GM21515 (cell line): ENCODE data around the gene GAS2.
"Not testable (repeated sequence)": the region's sequence is repeated elsewhere in the genome, so short reads cannot be mapped to it uniquely, and the experiment has no call there.

Experiments
- ATAC-seq: cut with Tn5 transposase; IDR thresholded peaks from one replicate; pipeline ENCODE4 v1.9.1; 2021; ENCODE audit not compliant: unreplicated experiment

The GAS2 gene

DNA sequence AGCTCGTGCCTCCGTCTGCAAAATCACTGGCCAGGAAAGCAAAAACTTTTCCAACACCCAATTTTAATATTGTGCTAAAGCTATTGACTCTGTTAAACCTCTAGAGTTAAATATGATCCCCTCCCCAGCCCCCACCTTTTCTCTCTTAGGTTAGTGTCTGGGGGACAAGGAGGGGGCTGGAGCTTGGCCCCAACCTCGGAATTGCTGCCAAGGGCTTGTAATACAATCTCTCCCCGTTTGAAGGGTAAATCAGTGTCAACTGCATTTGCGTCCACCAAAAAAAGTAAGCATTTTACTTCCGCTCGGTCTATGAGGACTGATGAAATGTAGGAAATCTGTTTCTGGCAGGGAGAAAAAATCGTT lies at the start of gene GAS2:
TSS of gene GAS2 (plus strand) at position 287 of the 363 bp plus-strand sequence. CDS start 8,259 bp downstream, outside the sequence.
- no peak for ATAC-seq

DNA sequence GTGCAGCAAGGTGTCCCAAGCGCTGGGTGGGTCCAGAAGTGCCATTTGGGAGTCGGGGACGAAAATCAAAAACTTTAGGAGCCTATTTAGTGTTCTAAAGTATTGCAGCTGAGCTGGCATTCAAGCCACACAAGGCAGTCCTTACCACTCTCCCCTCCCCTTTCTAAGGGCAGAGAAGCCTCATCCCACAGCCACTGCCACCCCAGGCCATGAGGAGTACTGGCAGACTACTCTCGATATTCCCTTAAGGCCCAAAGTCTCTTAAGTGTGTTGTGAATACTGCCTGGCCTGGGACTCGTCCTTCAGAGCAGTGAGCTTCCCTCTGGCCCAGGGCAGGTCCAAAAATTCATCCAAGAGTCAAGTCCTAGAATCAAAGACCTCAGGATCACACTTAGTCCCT lies 48.5 kb upstream of the GAS2 start:
- no peak for ATAC-seq

DNA sequence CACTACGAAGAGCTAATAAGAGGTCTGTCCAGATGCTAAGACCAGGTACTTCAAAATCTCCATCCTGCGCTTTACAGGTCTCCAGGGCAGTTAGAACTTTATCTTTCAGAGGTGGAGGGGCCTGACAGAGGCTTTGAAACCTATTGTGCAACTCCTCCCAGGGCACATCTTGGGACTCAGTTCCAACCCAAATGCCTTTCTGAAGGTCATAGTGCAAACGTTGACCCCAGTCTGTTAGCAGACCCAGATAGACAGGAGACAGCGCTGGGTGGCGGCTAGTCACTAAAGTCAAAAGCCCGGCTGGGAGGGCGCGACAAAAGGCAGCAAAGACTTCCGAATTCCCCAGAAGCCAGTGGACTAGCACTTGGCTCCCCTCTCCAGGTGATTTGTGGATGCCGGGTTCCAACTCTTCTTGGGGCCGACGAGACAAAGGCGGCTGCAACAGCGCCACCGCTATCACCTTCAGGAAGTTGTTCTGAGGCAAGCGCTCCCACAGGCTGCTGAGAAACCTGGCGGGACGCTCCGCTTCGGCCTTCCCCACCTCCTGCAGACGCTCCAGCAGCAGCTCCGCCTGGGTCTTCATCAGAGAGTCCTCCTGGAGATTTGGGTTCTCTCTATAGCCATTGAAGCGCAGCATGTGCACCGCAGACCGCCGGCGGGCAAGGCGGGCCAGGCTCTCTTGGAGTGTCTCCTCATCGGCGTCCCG lies 41.5 kb upstream of the GAS2 start:
- ATAC-seq = peak; percentile 59

- ATAC-seq = peak; percentile 98
Measured at GRCh38 chr11:22625448-22626287, 40.7 kb upstream of the GAS2 start, which contains the start of gene FANCF. TSS of gene FANCF (minus strand) at chr11:22625823. CDS start at chr11:22625810, 13 bp downstream.

GRCh38 chr11:22626573-22627239 lies 39.7 kb upstream of the GAS2 start:
- ATAC-seq = no peak

- ATAC-seq = no peak
Measured at GRCh38 chr11:22627421-22627820, 39.0 kb upstream of the GAS2 start.

- no peak for ATAC-seq
Measured at GRCh38 chr11:22633354-22633902, 33.0 kb upstream of the GAS2 start.

- no peak for ATAC-seq
Measured at GRCh38 chr11:22634897-22635629, 31.3 kb upstream of the GAS2 start.

GRCh38 chr11:22635689-22636088 lies 30.7 kb upstream of the GAS2 start:
- ATAC-seq = no peak

DNA sequence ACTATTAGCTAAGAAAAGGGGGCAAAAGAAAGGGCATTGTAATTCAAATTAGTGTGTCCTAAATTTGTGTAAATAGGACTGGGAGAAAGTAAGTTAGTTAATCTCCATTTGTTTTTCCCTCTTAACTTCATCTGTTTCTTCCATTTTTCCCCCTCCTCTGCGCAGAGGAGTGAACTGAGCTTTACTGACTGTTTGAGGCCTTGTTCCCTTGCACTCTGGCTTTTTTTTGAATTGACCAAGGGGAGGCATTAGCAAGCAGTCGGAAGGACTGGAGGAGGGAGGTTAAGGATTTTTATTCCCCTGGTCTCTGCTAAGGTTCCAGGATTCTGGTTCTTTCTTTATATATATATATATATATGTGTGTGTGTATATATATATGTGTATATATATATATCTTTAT lies 25.5 kb upstream of the GAS2 start:
- ATAC-seq = no peak

- no peak for ATAC-seq
Measured at GRCh38 chr11:22641559-22641958, 24.9 kb upstream of the GAS2 start.

DNA sequence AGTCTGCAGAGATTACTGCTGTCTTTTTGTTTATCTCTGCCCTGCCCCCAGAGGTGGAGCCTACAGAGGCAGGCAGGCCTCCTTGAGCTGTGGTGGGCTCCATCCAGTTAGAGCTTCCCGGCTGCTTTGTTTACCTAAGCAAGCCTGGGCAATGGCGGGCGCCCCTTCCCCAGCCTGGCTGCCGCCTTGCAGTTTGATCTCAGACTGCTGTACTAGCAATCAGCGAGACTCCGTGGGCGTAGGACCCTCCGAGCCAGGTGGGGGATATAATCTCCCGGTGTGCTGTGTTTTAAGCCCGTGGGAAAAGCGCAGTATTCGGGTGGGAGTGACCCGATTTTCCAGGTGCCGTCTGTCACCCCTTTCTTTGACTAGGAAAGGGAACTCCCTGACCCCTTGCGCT lies 14.1 kb upstream of the GAS2 start:
- not testable (repeated sequence) for ATAC-seq

DNA sequence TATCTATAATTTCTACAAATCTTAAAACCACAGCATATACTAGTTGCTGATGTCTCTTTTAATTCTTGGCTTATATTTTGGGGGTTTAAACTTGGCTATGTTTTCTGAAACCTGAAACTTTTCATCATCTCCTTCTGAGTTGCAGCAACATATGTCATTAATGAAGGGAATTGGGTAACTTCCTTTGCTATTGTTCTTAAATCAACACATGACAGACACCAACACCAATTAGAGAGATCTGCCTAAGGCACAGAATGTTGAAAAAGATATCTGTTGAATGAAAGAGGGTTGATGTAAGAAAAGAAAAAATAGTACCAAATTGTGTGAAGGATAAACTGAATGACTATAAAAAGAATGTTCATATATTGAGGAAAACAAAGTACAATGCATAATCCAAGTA lies 10.3 kb upstream of the GAS2 start:
- no peak for ATAC-seq

DNA sequence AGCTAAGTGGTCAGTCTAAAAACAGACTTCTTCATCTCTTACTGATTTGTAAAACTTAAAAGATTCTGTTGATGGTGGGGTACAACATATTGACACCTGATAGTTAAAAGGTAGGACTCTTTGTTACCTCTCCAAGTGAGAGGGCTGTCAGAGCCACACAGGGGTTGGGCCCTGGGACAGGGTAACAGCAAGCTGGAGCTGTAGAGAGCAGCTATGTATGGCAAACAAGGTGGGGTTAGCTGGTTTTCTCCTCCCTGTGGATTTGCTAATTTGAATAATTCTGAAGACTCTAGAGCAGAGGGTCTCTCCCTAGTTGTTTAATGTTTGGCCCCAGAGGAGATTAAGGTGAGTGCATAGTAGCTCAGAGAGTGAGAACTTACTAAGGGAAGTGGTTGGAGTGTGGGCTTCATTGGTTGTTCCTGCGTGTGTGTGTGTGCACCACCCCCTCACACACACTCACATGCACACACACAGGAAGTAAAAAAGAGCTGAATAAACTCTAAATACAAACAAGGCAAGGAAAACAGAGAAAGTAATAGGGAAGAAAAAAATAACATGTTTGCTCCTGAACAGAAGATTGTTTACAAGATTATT lies 9.2 kb upstream of the GAS2 start:
- peak; percentile 93 for ATAC-seq

GRCh38 chr11:22659783-22660182 lies 6.6 kb upstream of the GAS2 start:
- no peak for ATAC-seq

GRCh38 chr11:22666688-22667439 lies 453 bp downstream of the GAS2 start:
- ATAC-seq = no peak

- peak; percentile 41 for ATAC-seq
Measured at GRCh38 chr11:22668005-22668796, 1.8 kb downstream of the GAS2 start.

DNA sequence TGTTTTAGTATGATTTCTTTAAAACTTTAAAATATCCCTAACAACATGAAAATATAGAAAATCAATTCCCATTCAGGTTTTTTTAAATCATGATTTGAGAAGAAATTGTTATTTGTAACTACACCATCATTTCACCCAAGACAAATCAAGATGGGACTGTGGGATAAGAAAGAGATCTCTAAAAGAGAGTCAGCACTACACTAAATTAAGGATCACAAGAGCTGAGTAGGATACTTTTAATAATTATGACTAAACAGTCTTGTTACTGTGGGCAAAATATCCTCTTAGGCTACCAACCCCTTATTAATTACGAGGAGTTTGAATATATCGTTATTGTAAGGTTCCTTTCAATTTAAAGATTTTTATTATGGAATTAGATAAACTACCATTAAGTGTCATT lies 3.0 kb downstream of the GAS2 start:
- no peak for ATAC-seq

DNA sequence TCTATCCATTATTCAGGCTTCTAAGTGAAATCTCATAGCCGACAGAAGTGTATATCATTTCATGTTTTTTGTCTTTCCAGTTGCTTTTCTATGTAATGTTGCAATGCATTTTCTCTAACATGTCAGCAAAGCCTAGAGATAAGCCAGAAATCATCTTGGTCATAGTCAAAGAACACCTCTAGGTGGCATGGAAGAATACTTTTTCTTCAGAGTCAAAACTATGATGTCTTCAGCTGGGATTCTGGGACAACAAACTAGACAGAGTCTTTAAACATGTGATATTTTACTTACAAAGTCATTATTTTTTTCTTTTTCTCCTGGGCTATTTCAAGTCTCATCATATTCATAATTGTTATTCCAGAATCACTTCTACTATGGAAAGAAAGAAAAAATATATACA lies 4.4 kb downstream of the GAS2 start:
- peak; percentile 35 for ATAC-seq
